H1 (cell line): ENCODE measurements around the gene TNFRSF11A. TPM values are rescaled to one million over a fixed set of nuclear protein-coding genes. Genes with fewer than 3 reads are reported as not detected.

Source experiments
- JUND ChIP-seq: IDR thresholded peaks from 2 replicates; pipeline ENCODE4 v1.6.1; 2011; ENCODE audit warnings: mild to moderate bottlenecking, improper control_type of control experiment, low read length
- SIX5 ChIP-seq: IDR thresholded peaks from 2 replicates; pipeline ENCODE4 v1.6.1; 2011; ENCODE audit warnings: mild to moderate bottlenecking, low read depth, low read length
- SP4 ChIP-seq: IDR thresholded peaks from 2 replicates; pipeline ENCODE4 v1.6.1; 2012; ENCODE audit warnings: low read length, inconsistent platforms
- polyA plus RNA-seq, 7 experiments: library from polyadenylated mRNA; depleted of rRNA in 3 of 7; stranded (reverse) in 5 of 7; unstranded in 2 of 7; fragments of >200 nt in 5 of 7; fragments of 200-250 nt in 2 of 7; gene quantifications; 1 replicate in 5 of 7; 2 replicates in 1 of 7; 4 replicates in 1 of 7; pipeline versions ENCODE4 v1.2.1 to v1.2.3, GENCODE V29; 2011 to 2013; ENCODE audit warnings: missing spikeins in 2 of 7, mixed read lengths in 2 of 7
- total RNA-seq: library from RNA; stranded (reverse); fragmentation: NEBNext Ultra II Directional; extraction: Animal tissue kit (Norgen Biotek cat#: 25700); gene quantifications from 2 replicates; pipeline ENCODE4 v1.2.1, GENCODE V29; 2021

TNFRSF11A gene
- total and polyA plus RNA-seq, 2 of the 8 experiments (the other 6 are each of a cell fraction or from before 2014, with no cell fraction given) = 8.7 to 10.6 TPM

DNA sequence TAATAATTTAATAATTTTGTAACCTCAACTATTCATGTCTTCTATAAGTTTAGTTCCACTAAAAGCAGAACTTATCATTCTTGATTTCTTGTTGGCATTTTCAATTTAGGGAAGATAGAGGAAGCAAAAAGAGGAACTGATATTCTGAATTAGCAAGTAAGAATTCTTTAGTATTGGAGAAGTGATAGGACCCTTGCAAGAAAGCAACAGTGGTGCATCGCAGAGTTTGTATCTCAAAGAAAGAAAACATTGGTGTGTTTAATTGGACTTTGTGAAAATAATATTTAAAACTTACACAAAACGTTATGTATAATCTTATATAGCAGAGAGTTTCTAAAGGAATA lies 36.5 kb upstream of the TNFRSF11A start (continued):
- no peak for TF ChIP-seq SIX5
- TF ChIP-seq SP4 = no peak
- TF ChIP-seq JUND = no peak
